KBM-7 (cell line): ENCODE data around the gene LRRC9.
"Not testable (repeated sequence)": the region's sequence is repeated elsewhere in the genome, so short reads cannot be mapped to it uniquely, and the experiment has no call there.

Experiments
- DNase-seq: peaks from one replicate; pipeline ENCODE4 v3.0.0-alpha.2; 2015
- in situ Hi-C: fragments of 300-500 bp; cut with MboI; formaldehyde crosslinking; loops from 2 replicates; pipeline ENCODE4 v1.14.3; 2020; ENCODE audit warnings: low sequenced_read_pairs, low pct_unique_long_range_greater_than_20kb, mixed read lengths

Gene LRRC9

DNA sequence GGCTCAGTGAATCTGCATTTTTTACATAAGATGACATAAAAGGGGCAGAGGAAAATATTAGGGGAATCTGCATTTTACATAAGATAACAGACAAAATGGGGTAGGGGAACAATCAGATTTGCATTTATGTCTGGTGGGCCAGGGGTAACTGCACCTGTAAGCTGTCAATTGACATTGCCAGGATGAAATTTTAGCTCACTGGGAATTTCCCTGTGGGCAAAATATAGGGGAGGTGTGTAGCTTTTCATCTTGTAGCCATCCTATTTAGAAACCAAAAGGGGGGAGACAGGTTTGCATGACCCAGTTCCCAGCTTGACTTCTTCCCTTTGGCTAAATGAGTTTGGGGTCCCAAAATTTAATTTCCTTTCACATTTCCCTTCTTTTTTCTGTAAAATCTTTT, 175.3 kb downstream of the LRRC9 start:
- no peak for DNase-seq
- in situ Hi-C loops, result no loop called here

GRCh38 chr14:60095781-60096450, 176.0 kb downstream of the LRRC9 start:
- DNase-seq, result no peak
- in situ Hi-C loops, result no loop called here

GRCh38 chr14:60097974-60098373, 178.0 kb downstream of the LRRC9 start:
- DNase-seq, result no peak
- in situ Hi-C loops, result no loop called here

DNA sequence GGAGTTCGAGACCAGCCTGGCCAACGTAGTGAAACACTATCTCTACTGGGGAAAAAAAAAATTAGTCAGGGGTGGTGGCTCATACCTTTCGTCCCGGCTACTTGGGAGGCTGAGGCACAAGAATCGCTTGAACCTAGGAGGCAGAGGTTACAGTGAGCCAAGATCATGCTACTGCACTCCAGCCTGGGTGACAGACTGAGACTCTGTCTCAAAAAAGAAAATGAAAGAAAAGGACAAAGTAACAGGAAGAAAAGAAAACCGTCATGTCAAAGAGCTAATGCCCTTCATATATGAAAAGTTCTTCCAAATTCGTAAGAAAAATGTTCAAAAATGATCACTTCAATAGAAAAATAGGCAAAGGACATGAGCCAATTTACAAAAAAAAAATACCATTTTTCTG, 179.9 kb downstream of the LRRC9 start:
- DNase-seq, in situ Hi-C loops: not testable (repeated sequence)

- DNase-seq, result no peak
These were observed 181.8 kb downstream of the LRRC9 start for GRCh38 chr14:60101786-60102185.

DNA sequence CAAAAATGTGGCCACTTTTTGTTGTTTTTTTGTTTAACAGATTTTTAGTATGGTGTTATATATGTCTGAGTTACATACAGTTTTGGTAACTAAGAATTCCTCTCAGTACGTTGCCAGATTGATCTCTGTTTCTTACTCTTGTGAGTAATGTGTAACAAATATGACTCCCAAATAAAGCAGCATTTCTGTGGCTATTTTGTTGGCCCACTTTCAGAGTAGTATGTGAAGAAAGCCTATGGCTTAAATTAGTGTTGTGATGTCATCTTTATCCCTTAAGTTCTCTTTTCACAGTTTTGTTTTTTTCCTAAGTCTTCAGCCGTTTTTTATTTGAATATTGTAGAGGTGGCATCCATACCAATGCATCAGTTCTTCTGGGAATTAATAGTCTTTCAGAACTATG, 182.4 kb downstream of the LRRC9 start:
- in situ Hi-C loops, result no loop called here
- no peak for DNase-seq

More at GRCh38 chr14:60101786-60102185, 181.8 kb downstream of the LRRC9 start:
- in situ Hi-C loops, result no loop called here

GRCh38 chr14:60106339-60106738, 186.4 kb downstream of the LRRC9 start:
- in situ Hi-C loops, result no loop called here
- DNase-seq, result no peak

DNA sequence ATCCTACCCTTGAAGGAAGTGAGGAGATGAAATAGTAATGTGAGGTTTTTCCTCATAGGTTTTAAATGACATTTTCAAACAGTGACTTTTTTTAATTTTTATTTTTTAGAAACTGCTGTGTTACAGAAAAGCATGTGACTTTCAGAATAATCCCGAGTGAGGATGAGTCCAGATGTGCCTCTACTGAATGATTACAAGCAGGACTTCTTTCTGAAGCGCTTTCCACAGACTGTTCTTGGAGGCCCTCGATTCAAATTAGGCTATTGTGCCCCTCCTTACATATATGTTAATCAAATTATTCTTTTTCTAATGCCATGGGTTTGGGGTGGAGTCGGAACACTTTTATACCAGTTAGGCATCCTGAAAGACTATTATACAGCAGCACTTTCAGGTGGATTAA, 187.5 kb downstream of the LRRC9 start:
- in situ Hi-C loops, result no loop called here

GRCh38 chr14:60111732-60112131, 191.8 kb downstream of the LRRC9 start:
- in situ Hi-C loops, result no loop called here
- DNase-seq, result no peak

More for the DNA sequence above, 187.5 kb downstream of the LRRC9 start:
- DNase-seq, result no peak
